B cell (primary cell): ENCODE results near the gene RFX4. TPM values are rescaled to one million over a fixed set of nuclear protein-coding genes. Genes with fewer than 3 reads are reported as not detected.

ENCODE experiments used
- ATAC-seq: fragments of 200-7000 bp; cut with Tn5 transposase; one replicate; pipeline ENCODE4 v1.10.0; 2021; ENCODE audit warnings: low read depth, mild to moderate bottlenecking, moderate number of reproducible peaks, moderate library complexity
- CTCF ChIA-PET: fragments of 350-600 bp; sonication (Branson Sonifier 250); formaldehyde crosslinking; loops from one replicate; lab custom pipeline; 2021; ENCODE audit warnings: antibody characterized with exemption, inconsistent platforms; lab: Charles Lee
- POLR2A ChIA-PET: fragments of 350-600 bp; sonication (Branson Sonifier 250); formaldehyde crosslinking; loops from one replicate; lab custom pipeline; 2021; ENCODE audit warnings: antibody characterized with exemption; lab: Charles Lee
- DNase-seq: peaks from one replicate; pipeline ENCODE4 v3.0.0; 2013
- H2AFZ ChIP-seq: 2 replicates; pipeline ENCODE4 v1.6.1; 2012; ENCODE audit warnings: mild to moderate bottlenecking, low read depth, low read length; ENCODE audit not compliant: insufficient read depth, poor library complexity, severe bottlenecking
- H3K27ac ChIP-seq, 2 donors: 1 replicate in 1 of 2; 2 replicates in 1 of 2; pipeline ENCODE4 v1.5.1; 2012 to 2013; ENCODE audit warnings: low read length in 2 of 2, mild to moderate bottlenecking in 2 of 2, moderate library complexity in 1 of 2
- H3K27me3 ChIP-seq, 4 experiments: fragments of 200-600 bp in 1 of 4; sonication (generic) in 1 of 4; replicated peaks in 1 of 4; 1 replicate in 2 of 4; 2 replicates in 2 of 4; pipeline versions ENCODE4 v1.6.1 to v1.7.0; 2013 to 2016; ENCODE audit warnings: low read length in 3 of 4, mild to moderate bottlenecking in 2 of 4, mixed read lengths in 1 of 4, moderate library complexity in 1 of 4; ENCODE audit not compliant: insufficient read depth in 4 of 4, control insufficient read depth in 3 of 4; ENCODE audit errors: control extremely low read depth in 1 of 4
- H3K36me3 ChIP-seq, 2 experiments: replicated peaks in 1 of 2; 1 replicate in 1 of 2; 2 replicates in 1 of 2; pipeline versions ENCODE4 v1.6.1 to v1.7.1; 2013; ENCODE audit warnings: low read length in 1 of 2; ENCODE audit not compliant: insufficient read depth in 2 of 2, control insufficient read depth in 1 of 2; ENCODE audit errors: control extremely low read depth in 1 of 2, extremely low read depth in 1 of 2
- H3K4me1 ChIP-seq, 2 donors: fragments of 200-600 bp in 1 of 2; sonication (generic) in 1 of 2; 1 replicate in 1 of 2; 2 replicates in 1 of 2; pipeline versions ENCODE4 v1.5.1 to v1.6.1; 2013 to 2017; ENCODE audit warnings: low read length in 2 of 2; ENCODE audit not compliant: control insufficient read depth in 2 of 2, insufficient read depth in 2 of 2
- H3K4me2 ChIP-seq: replicated peaks from 2 replicates; pipeline ENCODE3; 2012; ENCODE audit warnings: mild to moderate bottlenecking, low read depth, low read length; ENCODE audit not compliant: poor library complexity, severe bottlenecking
- H3K4me3 ChIP-seq, 5 experiments: fragments of 200-600 bp in 1 of 5; sonication (generic) in 1 of 5; 1 replicate in 3 of 5; 2 replicates in 2 of 5; pipeline versions ENCODE4 v1.5.1 to v1.7.0; 2011 to 2016; ENCODE audit warnings: low read length in 4 of 5, mild to moderate bottlenecking in 4 of 5, low read depth in 2 of 5, control low read depth in 1 of 5, moderate library complexity in 1 of 5; ENCODE audit not compliant: insufficient read depth in 1 of 5; ENCODE audit errors: control extremely low read depth in 1 of 5, extremely low read depth in 1 of 5
- H3K79me2 ChIP-seq: fragments of 200-600 bp; sonication (generic); one replicate; pipeline ENCODE4 v1.6.0; 2016; ENCODE audit warnings: low read length; ENCODE audit not compliant: control insufficient read depth, insufficient read depth
- H3K9ac ChIP-seq: fragments of 200-600 bp; sonication (generic); 2 replicates; pipeline ENCODE4 v1.6.1; 2017; ENCODE audit warnings: mild to moderate bottlenecking, low read length, moderate library complexity
- H3K9me3 ChIP-seq, 3 donors: one replicate each; pipeline versions ENCODE4 v1.6.1 to v1.7.1; 2013; ENCODE audit warnings: low read length in 2 of 3; ENCODE audit not compliant: control insufficient read depth in 2 of 3, insufficient read depth in 1 of 3; ENCODE audit errors: control extremely low read depth in 1 of 3
- H4K20me1 ChIP-seq: 2 replicates; pipeline ENCODE4 v1.6.0; 2012; ENCODE audit warnings: mild to moderate bottlenecking, low read length; ENCODE audit not compliant: insufficient read depth, control insufficient read depth, poor library complexity, severe bottlenecking
- H3K27ac Mint-ChIP-seq: one replicate; pipeline ENCODE4 v1.8.0; 2021; ENCODE audit warnings: mixed read lengths
- H3K27me3 Mint-ChIP-seq: one replicate; pipeline ENCODE4 v1.8.0; 2021; ENCODE audit warnings: mixed read lengths
- H3K4me1 Mint-ChIP-seq: one replicate; pipeline ENCODE4 v1.8.0; 2021; ENCODE audit warnings: mixed read lengths
- H3K4me3 Mint-ChIP-seq: one replicate; pipeline ENCODE4 v1.8.0; 2021; ENCODE audit warnings: mixed read lengths
- H3K9me3 Mint-ChIP-seq: one replicate; pipeline ENCODE4 v1.8.0; 2022; ENCODE audit warnings: mixed read lengths; ENCODE audit not compliant: insufficient read depth
- EZH2 ChIP-seq: IDR thresholded peaks from 2 replicates; pipeline ENCODE4 v1.6.1; 2012; ENCODE audit warnings: borderline replicate concordance, low read depth, mild to moderate bottlenecking, moderate library complexity, low read length; ENCODE audit not compliant: insufficient read depth, poor library complexity, severe bottlenecking
- WGBS: methylation state at CpG from one replicate; pipeline ENCODE4 v1.1.5; 2013; ENCODE audit warnings: missing lambda C conversion rate; ENCODE audit not compliant: insufficient coverage; 5-methylcytosine and 5-hydroxymethylcytosine counted together
- intact Hi-C: fragments of 100-400 bp; cut with micrococcal nuclease; formaldehyde crosslinking; loops from one replicate; pipeline ENCODE4 v1.10.0; 2022
- polyA plus RNA-seq: library from polyadenylated mRNA; depleted of rRNA; stranded (reverse); fragments of >200 nt; gene quantifications from 2 replicates; pipeline ENCODE4 v1.2.3, GENCODE V29; 2012
- total RNA-seq, 2 donors: library from RNA; stranded (reverse); fragments of 120-200 nt in 1 of 2; gene quantifications; 1 replicate in 1 of 2; 2 replicates in 1 of 2; pipeline versions ENCODE4 v1.2.3 to v1.2.4, GENCODE V29; 2013 to 2022
- TF ChIP-seq, protein P1 (sequence below): fragments of 200-600 bp; IDR thresholded peaks from one replicate; pipeline ENCODE4 v1.8.0; 2022; ENCODE audit warnings: antibody characterized with exemption, mild to moderate bottlenecking

The RFX4 gene
- total and polyA plus RNA-seq, 2 donors (not counting 1 experiment from before 2014, with no cell fraction given): not detected

DNA sequence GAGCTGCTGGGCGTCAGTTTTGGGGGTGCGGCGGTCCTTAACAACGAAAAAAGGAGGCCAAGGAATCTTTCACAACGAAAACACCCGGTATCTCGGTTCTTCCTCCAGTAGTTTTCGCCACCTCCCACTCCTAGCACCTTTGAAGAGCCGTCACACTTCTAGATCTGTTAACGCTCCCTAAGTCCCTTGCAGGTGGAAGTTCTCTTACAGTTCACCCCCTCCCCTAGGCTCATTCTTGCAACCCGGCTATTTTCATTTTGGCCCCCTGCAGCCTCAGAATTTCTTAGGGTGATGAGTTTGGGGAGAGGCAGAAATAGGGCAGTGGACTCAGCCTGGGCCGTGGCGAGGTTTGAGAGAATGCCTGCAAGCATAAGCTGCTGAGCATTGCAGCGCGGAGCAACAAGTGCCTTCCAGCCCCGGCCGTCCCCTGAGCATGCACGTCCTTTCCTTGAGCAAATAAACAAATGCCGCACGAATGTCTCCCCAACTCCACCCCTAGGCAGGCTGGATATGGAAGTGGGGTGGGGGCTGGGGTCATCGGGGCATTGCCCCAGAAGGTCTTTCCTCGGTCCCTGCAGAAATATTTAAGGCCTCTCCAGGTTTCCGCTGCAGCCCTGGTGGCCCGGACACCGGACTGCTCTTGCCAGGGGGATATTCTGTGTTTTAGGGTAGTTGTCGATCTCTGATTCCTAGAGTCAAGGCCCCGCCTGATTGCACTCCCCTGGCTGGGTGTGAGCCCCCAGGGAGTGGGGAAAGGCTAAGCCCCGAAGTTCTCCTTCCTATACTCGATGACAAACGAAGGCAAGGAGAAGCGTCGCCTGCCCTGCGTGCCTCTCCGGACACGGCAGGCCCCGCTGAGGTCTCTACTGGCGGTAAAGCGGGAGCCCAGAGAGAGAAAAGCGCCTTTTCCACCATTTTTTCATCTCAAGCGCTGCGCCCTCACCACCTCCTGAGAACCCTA, 1.6 kb downstream of the RFX4 start:
- H3K79me2 ChIP-seq: no peaks in the 10 kb centered on the region
- no peak overlapping the region for H3K27ac ChIP-seq
- H3K36me3 ChIP-seq: no peaks in the 10 kb centered on the region
- CTCF ChIA-PET: no interaction called here
- POLR2A ChIA-PET: no interaction called here
- Mint-ChIP-seq H3K27ac (no peak overlapping the region), H3K4me3 (no peak overlapping the region), H3K4me1 (peaks cover 16% of the 10 kb centered on the region), H3K9me3 (no peaks in the 10 kb centered on the region), H3K27me3 (peaks cover 66% of the 10 kb centered on the region)
- H3K4me3 ChIP-seq: no peak overlapping the region
- H3K9ac ChIP-seq: no peak overlapping the region
- no peak overlapping the region for H2AFZ ChIP-seq
- H3K4me1 ChIP-seq: peaks cover 11 to 15% of the 10 kb centered on the region in 2 donors
- H3K4me2 ChIP-seq: no peak overlapping the region
- H3K9me3 ChIP-seq: peaks cover 0 to 24% (median 0%) of the 10 kb centered on the region in 3 donors
- no peak for DNase-seq
- intact Hi-C loops: no loop called here
- peaks cover 0 to 85% (median 40%) of the 10 kb centered on the region in 4 experiments for H3K27me3 ChIP-seq
- TF ChIP-seq, protein P1, sequence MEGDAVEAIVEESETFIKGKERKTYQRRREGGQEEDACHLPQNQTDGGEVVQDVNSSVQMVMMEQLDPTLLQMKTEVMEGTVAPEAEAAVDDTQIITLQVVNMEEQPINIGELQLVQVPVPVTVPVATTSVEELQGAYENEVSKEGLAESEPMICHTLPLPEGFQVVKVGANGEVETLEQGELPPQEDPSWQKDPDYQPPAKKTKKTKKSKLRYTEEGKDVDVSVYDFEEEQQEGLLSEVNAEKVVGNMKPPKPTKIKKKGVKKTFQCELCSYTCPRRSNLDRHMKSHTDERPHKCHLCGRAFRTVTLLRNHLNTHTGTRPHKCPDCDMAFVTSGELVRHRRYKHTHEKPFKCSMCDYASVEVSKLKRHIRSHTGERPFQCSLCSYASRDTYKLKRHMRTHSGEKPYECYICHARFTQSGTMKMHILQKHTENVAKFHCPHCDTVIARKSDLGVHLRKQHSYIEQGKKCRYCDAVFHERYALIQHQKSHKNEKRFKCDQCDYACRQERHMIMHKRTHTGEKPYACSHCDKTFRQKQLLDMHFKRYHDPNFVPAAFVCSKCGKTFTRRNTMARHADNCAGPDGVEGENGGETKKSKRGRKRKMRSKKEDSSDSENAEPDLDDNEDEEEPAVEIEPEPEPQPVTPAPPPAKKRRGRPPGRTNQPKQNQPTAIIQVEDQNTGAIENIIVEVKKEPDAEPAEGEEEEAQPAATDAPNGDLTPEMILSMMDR: no peak
- no peak for TF ChIP-seq EZH2
- H4K20me1 ChIP-seq: no peaks in the 10 kb centered on the region
- no peak for ATAC-seq
- WGBS: 7% methylated on average over 33 of the region's 41 CpGs

DNA sequence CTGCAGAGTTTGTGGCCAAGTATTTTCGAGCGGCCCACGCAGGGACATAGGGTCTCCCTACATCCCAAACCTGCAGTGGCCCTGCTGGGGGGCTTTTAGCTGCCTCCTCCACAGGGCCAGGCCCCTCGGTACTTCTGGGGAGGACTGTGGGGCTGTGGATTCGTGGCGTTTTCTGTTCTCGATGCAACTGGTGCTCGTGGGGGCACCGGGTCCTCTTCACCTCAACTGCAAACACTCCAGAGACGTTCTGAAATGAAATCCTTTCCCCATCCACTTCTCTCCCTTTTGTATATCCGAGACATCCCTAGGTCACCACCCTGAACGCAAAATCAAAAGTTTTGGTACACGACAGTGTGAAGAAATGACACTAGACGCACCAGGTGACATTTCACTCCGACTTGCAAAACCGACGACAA, 2.3 kb downstream of the RFX4 start:
- Histone ChIP-seq H3K9ac (no peak overlapping the region), H3K27me3 (peaks cover 0 to 92% (median 43%) of the 10 kb centered on the region in 4 experiments), H3K79me2 (no peaks in the 10 kb centered on the region), H3K9me3 (peaks cover 0 to 24% (median 0%) of the 10 kb centered on the region in 3 donors), H3K27ac (no peak overlapping the region), H3K4me2 (no peak overlapping the region), H3K4me1 (peaks cover 11 to 15% of the 10 kb centered on the region in 2 donors), H4K20me1 (no peaks in the 10 kb centered on the region), H2AFZ (no peak overlapping the region), H3K4me3 (no peak overlapping the region), H3K36me3 (no peaks in the 10 kb centered on the region)
- Mint-ChIP-seq H3K4me1 (peaks cover 16% of the 10 kb centered on the region), H3K4me3 (no peak overlapping the region), H3K9me3 (no peaks in the 10 kb centered on the region), H3K27me3 (peaks cover 66% of the 10 kb centered on the region), H3K27ac (no peak overlapping the region)
- 10% methylated on average over 13 of the region's 17 CpGs for WGBS
- ChIA-PET POLR2A (no interaction called here), CTCF (no interaction called here)
- intact Hi-C loops: no loop called here
- TF ChIP-seq, protein P1: no peak
- no peak for TF ChIP-seq EZH2
- DNase-seq: no peak
- ATAC-seq: no peak
